DND-41 (cell line): ENCODE measurements around the gene KCNT1.
A peak's percentile ranks its signal among the peaks of the same experiment; 100 is the strongest.

ENCODE experiments used
- ATAC-seq: fragments of 200-7000 bp; cut with Tn5 transposase; 3 replicates; pipeline ENCODE4 v1.9.1; 2021; ENCODE audit warnings: low read depth; ENCODE audit not compliant: insufficient read depth
- DNase-seq: peaks from one replicate; pipeline ENCODE4 v3.0.0-alpha.2; 2020
- H2AFZ ChIP-seq: 2 replicates; pipeline ENCODE4 v1.6.0; 2012; ENCODE audit warnings: low read depth, low read length
- H3K27ac ChIP-seq: 2 replicates; pipeline ENCODE4 v1.5.1; 2012; ENCODE audit warnings: low read length, inconsistent platforms
- H3K27me3 ChIP-seq: fragments of 200-600 bp; sonication (generic); 2 replicates; pipeline ENCODE4 v1.6.0; 2012; ENCODE audit warnings: low read length, mild to moderate bottlenecking, inconsistent platforms; ENCODE audit not compliant: insufficient read depth, poor library complexity
- H3K36me3 ChIP-seq: 2 replicates; pipeline ENCODE4 v1.5.1; 2012; ENCODE audit warnings: low read length, inconsistent platforms; ENCODE audit not compliant: insufficient read depth
- H3K4me1 ChIP-seq: 2 replicates; pipeline ENCODE4 v1.5.1; 2012; ENCODE audit warnings: mild to moderate bottlenecking, low read length; ENCODE audit not compliant: insufficient read depth
- H3K4me2 ChIP-seq: 2 replicates; pipeline ENCODE4 v1.6.0; 2012; ENCODE audit warnings: mild to moderate bottlenecking, moderate library complexity, low read length, inconsistent platforms; ENCODE audit not compliant: insufficient read depth
- H3K4me3 ChIP-seq, 2 experiments: fragments of 200-600 bp in 1 of 2; shearing (Covaris generic) in 1 of 2; 2 replicates each; pipeline ENCODE4 v1.5.1; 2012 to 2016; ENCODE audit warnings: inconsistent platforms in 2 of 2, low read length in 2 of 2, mild to moderate bottlenecking in 2 of 2, low read depth in 1 of 2, moderate library complexity in 1 of 2
- H3K79me2 ChIP-seq: 2 replicates; pipeline ENCODE4 v1.6.0; 2012; ENCODE audit warnings: low read length, inconsistent platforms; ENCODE audit not compliant: insufficient read depth
- H3K9ac ChIP-seq: 2 replicates; pipeline ENCODE4 v1.6.0; 2012; ENCODE audit warnings: low read depth, mild to moderate bottlenecking, inconsistent platforms, low read length, moderate library complexity
- H3K9me3 ChIP-seq: 2 replicates; pipeline ENCODE4 v1.5.1; 2012; ENCODE audit warnings: low read length, moderate library complexity, mild to moderate bottlenecking, inconsistent platforms; ENCODE audit not compliant: insufficient read depth, severe bottlenecking
- H4K20me1 ChIP-seq: 2 replicates; pipeline ENCODE4 v1.6.0; 2012; ENCODE audit warnings: low read length; ENCODE audit not compliant: insufficient read depth
- CTCF ChIP-seq: IDR thresholded peaks from 2 replicates; pipeline ENCODE4 v1.5.1; 2012; ENCODE audit warnings: borderline replicate concordance, low read length, moderate library complexity, mild to moderate bottlenecking; ENCODE audit not compliant: poor library complexity, severe bottlenecking; ENCODE audit errors: extremely low read depth
- EZH2 ChIP-seq: IDR thresholded peaks from 3 replicates; pipeline ENCODE4 v1.6.1; 2012; ENCODE audit warnings: borderline replicate concordance, low read depth, mild to moderate bottlenecking, moderate library complexity, low read length, inconsistent platforms; ENCODE audit not compliant: severe bottlenecking

KCNT1 gene

DNA sequence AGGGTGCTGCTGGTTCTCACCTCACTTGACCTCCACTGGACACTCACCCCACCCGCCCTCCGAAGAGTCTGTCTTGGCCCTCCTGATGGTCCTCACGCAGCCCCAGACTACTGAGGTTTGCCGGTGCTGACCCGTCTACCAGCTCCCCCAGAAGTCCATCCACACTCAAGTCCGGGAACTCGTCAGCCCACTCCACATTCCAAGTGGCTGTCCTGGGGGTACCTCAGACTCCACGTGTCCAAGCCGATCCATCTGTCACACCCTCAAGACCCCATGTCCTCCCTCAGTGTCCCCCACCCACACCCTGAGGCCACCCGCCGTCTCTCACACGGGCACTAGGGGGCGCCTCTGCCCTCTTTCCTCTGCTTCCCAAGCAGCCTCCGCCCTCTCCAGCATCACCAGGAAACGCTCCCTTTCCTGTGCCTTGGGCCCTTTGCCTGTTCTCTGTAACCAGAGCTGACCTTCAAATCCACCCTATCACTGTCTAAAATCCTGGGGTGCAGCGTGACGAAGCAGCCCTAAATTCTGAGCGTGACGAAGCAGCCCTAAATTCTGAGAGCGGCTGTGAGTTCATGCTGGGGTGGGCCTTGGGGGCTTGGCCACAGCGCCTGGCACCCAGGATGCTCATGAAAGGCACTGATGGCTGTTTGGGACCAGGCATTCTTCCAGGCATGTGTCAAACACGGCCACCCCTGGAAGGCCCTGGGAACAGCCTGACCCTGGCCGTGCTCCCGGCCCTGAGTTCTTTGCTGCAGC, 95.7 kb downstream of the KCNT1 start:
- TF ChIP-seq EZH2 (no peak), CTCF (peak; percentile 73)
- no peaks in the 10 kb centered on the region for H3K27me3 ChIP-seq
- no peak overlapping the region for H3K27ac ChIP-seq
- no peaks in the 10 kb centered on the region for H3K9me3 ChIP-seq
- no peak overlapping the region for H3K9ac ChIP-seq
- no peak overlapping the region for H3K4me2 ChIP-seq
- DNase-seq (peak; percentile 37), ATAC-seq (peak; percentile 67)
- no peaks in the 10 kb centered on the region for H3K4me1 ChIP-seq
- H3K4me3 ChIP-seq, result no peak overlapping the region
- H4K20me1 ChIP-seq, result 0 out of 2 replicates have a peak, but pooled peaks cover 3% of the 10 kb centered on the region
- no peaks in the 10 kb centered on the region for H3K36me3 ChIP-seq
- no peaks in the 10 kb centered on the region for H3K79me2 ChIP-seq
- no peak overlapping the region for H2AFZ ChIP-seq

DNA sequence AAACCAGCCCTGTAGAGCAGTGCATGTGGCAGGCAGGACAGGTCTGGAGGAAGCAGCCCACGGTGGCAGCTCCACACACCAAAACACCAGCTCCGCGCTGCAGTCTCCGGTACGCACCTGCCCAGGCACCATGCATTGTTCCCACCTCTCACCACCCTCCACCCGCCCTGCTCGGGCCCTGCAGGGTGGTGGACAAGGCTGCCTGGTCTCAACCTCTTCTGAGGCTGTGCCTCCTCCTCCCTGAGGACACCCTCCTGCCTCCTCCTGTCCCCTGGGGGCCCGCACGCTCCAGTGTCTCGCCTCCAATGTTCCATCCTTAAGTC, 96.2 kb downstream of the KCNT1 start:
- no peak for DNase-seq
- ATAC-seq, result no peak
- no peak overlapping the region for H3K4me2 ChIP-seq
- no peaks in the 10 kb centered on the region for H3K4me1 ChIP-seq
- H3K79me2 ChIP-seq, result no peaks in the 10 kb centered on the region
- no peaks in the 10 kb centered on the region for H3K27me3 ChIP-seq
- H2AFZ ChIP-seq, result no peak overlapping the region
- H3K27ac ChIP-seq, result no peak overlapping the region
- H3K9me3 ChIP-seq, result no peaks in the 10 kb centered on the region
- no peak overlapping the region for H3K4me3 ChIP-seq
- H3K36me3 ChIP-seq, result no peaks in the 10 kb centered on the region
- H3K9ac ChIP-seq, result no peak overlapping the region
- TF ChIP-seq CTCF (no peak), EZH2 (no peak)
- 0 out of 2 replicates have a peak, but pooled peaks cover 3% of the 10 kb centered on the region for H4K20me1 ChIP-seq

DNA sequence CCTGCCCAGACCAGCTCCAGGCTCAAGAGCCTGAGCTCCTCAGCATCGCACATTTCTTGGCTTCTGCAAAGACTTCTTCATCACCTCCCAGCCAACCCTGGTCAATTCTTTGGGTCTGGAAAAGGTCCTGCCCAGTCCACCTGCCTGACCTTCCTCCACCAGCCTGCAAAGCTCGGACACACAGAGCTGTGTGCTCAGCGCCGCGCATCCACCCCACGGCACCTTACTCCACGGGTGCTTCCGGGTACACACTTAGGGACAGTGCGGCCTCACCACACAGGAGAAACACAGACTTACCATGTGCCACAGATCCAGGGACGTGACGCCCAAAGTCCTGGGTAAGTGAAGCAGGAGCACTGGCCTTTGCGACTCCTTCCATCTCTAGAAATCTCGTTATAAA, 97.3 kb downstream of the KCNT1 start:
- Histone ChIP-seq H3K9me3 (no peaks in the 10 kb centered on the region), H3K79me2 (no peaks in the 10 kb centered on the region), H2AFZ (no peak overlapping the region), H3K4me2 (no peak overlapping the region), H3K4me1 (no peaks in the 10 kb centered on the region), H3K9ac (no peak overlapping the region), H3K36me3 (no peaks in the 10 kb centered on the region), H3K27ac (no peak overlapping the region), H3K4me3 (no peak overlapping the region), H4K20me1 (0 out of 2 replicates have a peak, but pooled peaks cover 3% of the 10 kb centered on the region), H3K27me3 (no peaks in the 10 kb centered on the region)
- ATAC-seq (no peak), DNase-seq (no peak)
- TF ChIP-seq CTCF, result no peak
- TF ChIP-seq EZH2, result no peak
